Endothelial cell of umbilical vein (primary cell): Measurements from ENCODE around the gene SCAI. TPM values are rescaled to one million over a fixed set of nuclear protein-coding genes. Genes with fewer than 3 reads are reported as not detected.

Source experiments
- BruUV-seq: library from RNA; stranded (reverse); fragments of 400-500 nt; replicated peaks from 2 replicates; lab custom pipeline; 2021; lab: Mats Ljungman, UMichigan
- CTCF ChIA-PET: fragments of 300-600, 350-600 bp; sonication (Branson Sonifier 250); formaldehyde crosslinking; loops from one replicate; lab custom pipeline; 2021; ENCODE audit warnings: antibody characterized with exemption, inconsistent platforms; lab: Charles Lee
- POLR2A ChIA-PET: fragments of 300-600, 350-600 bp; sonication (Branson Sonifier 250); formaldehyde crosslinking; loops from one replicate; lab custom pipeline; 2021; ENCODE audit warnings: antibody characterized with exemption, inconsistent platforms; lab: Charles Lee
- DNase-seq: peaks from one replicate; pipeline ENCODE4 v3.0.0-alpha.2; 2011; ENCODE audit warnings: low read depth, low spot score
- FAIRE-seq: peaks from 2 replicates; lab custom pipeline; 2011; peaks lifted over from hg19 to GRCh38; lab: Jason Lieb, UNC
- H2AFZ ChIP-seq: 2 replicates; pipeline ENCODE4 v1.6.0; 2012; ENCODE audit warnings: low read depth, low read length, control low read depth, inconsistent platforms
- H3K27ac ChIP-seq: 2 replicates; pipeline ENCODE4 v1.5.1; 2011; ENCODE audit warnings: low read depth, mild to moderate bottlenecking, control low read depth, low read length, moderate library complexity; ENCODE audit not compliant: insufficient read depth
- H3K27me3 ChIP-seq, 2 experiments: 2 replicates each; pipeline versions ENCODE4 v1.6.0 to v1.6.1; 2011; ENCODE audit warnings: low read length in 2 of 2, mixed read lengths in 1 of 2; ENCODE audit not compliant: control insufficient read depth in 2 of 2, insufficient read depth in 2 of 2
- H3K36me3 ChIP-seq, 2 experiments: 2 replicates in 1 of 2; 3 replicates in 1 of 2; pipeline ENCODE4 v1.5.1; 2011; ENCODE audit warnings: low read length in 2 of 2, mild to moderate bottlenecking in 1 of 2, moderate library complexity in 1 of 2; ENCODE audit not compliant: control insufficient read depth in 2 of 2, insufficient read depth in 2 of 2; ENCODE audit errors: extremely low read depth in 1 of 2
- H3K4me1 ChIP-seq: 3 replicates; pipeline ENCODE4 v1.5.1; 2011; ENCODE audit warnings: mild to moderate bottlenecking, low read length; ENCODE audit not compliant: control insufficient read depth, insufficient read depth; ENCODE audit errors: extremely low read depth
- H3K4me2 ChIP-seq: 2 replicates; pipeline ENCODE4 v1.6.1; 2011; ENCODE audit warnings: low read length, control low read depth, mixed read lengths; ENCODE audit not compliant: insufficient read depth
- H3K4me3 ChIP-seq, 3 experiments: fragments of 200-600 bp in 1 of 3; sonication (generic), shearing (Covaris generic) in 1 of 3; replicated peaks in 1 of 3; 2 replicates each; pipeline ENCODE4 v1.5.1; 2011 to 2016; ENCODE audit warnings: control low read depth in 3 of 3, low read length in 3 of 3, mild to moderate bottlenecking in 2 of 3, inconsistent platforms in 1 of 3, low read depth in 1 of 3, moderate library complexity in 1 of 3; ENCODE audit not compliant: insufficient read depth in 1 of 3
- H3K79me2 ChIP-seq: 2 replicates; pipeline ENCODE4 v1.6.0; 2012; ENCODE audit warnings: low read length, inconsistent platforms; ENCODE audit not compliant: control insufficient read depth, insufficient read depth
- H3K9ac ChIP-seq: replicated peaks from 2 replicates; pipeline ENCODE3; 2011; ENCODE audit warnings: low read length, control low read depth; ENCODE audit not compliant: insufficient read depth; ENCODE audit errors: extremely low read depth
- H3K9me1 ChIP-seq: replicated peaks from 3 replicates; pipeline ENCODE4 v1.6.0; 2011; ENCODE audit warnings: mild to moderate bottlenecking, low read length; ENCODE audit not compliant: control insufficient read depth, insufficient read depth; ENCODE audit errors: extremely low read depth
- H3K9me3 ChIP-seq: replicated peaks from 2 replicates; pipeline ENCODE4 v1.5.1; 2012; ENCODE audit warnings: low read length, inconsistent platforms; ENCODE audit not compliant: control insufficient read depth, insufficient read depth
- H4K20me1 ChIP-seq: replicated peaks from 2 replicates; pipeline ENCODE3; 2011; ENCODE audit warnings: mild to moderate bottlenecking, low read length; ENCODE audit not compliant: control insufficient read depth, insufficient read depth; ENCODE audit errors: extremely low read depth
- CTCF ChIP-seq, 2 donors: IDR thresholded peaks; 1 replicate in 1 of 2; 2 replicates in 1 of 2; pipeline ENCODE4 v1.5.1; 2011; ENCODE audit warnings: low read length in 2 of 2, mild to moderate bottlenecking in 2 of 2, moderate library complexity in 2 of 2, control low read depth in 1 of 2, inconsistent platforms in 1 of 2, low read depth in 1 of 2; ENCODE audit not compliant: insufficient read depth in 1 of 2; ENCODE audit errors: extremely low read depth in 1 of 2
- EZH2 ChIP-seq: IDR thresholded peaks from 2 replicates; pipeline ENCODE4 v1.6.1; 2012; ENCODE audit warnings: borderline replicate concordance, low read depth, mild to moderate bottlenecking, moderate library complexity, low read length, inconsistent platforms; ENCODE audit not compliant: severe bottlenecking
- FOS ChIP-seq: IDR thresholded peaks from 2 replicates; pipeline ENCODE4 v1.6.1; 2011; ENCODE audit warnings: mild to moderate bottlenecking, low read length, moderate library complexity, borderline replicate concordance; ENCODE audit not compliant: insufficient read depth
- GATA2 ChIP-seq: IDR thresholded peaks from 2 replicates; pipeline ENCODE4 v1.7.0; 2011; ENCODE audit warnings: low read depth, mild to moderate bottlenecking, moderate library complexity, mixed read lengths, low read length; ENCODE audit not compliant: insufficient read length, insufficient read depth
- JUN ChIP-seq: IDR thresholded peaks from 2 replicates; pipeline ENCODE4 v1.6.1; 2011; ENCODE audit warnings: borderline replicate concordance, low read depth; ENCODE audit not compliant: insufficient read length, insufficient read depth
- MAX ChIP-seq: IDR thresholded peaks from 2 replicates; pipeline ENCODE4 v1.6.1; 2011; ENCODE audit not compliant: insufficient read depth, insufficient read length
- MYC ChIP-seq: IDR thresholded peaks from one replicate; pipeline ENCODE4 v1.6.1; 2011; ENCODE audit warnings: mild to moderate bottlenecking, low read depth, low read length
- POLR2A ChIP-seq: IDR thresholded peaks from 2 replicates; pipeline ENCODE4 v1.6.1; 2012; ENCODE audit warnings: low read depth, mild to moderate bottlenecking, control low read depth, low read length
- POLR2AphosphoS5 ChIP-seq: IDR thresholded peaks from 2 replicates; pipeline ENCODE4 v1.6.1; 2012; ENCODE audit warnings: low read depth, mild to moderate bottlenecking, control low read depth, low read length, moderate library complexity; ENCODE audit not compliant: insufficient read depth
- dilution Hi-C: fragments of 300-500 bp; cut with MboI; formaldehyde crosslinking; loops from one replicate; pipeline ENCODE4 v1.15.0; 2019; ENCODE audit warnings: low sequenced_read_pairs; ENCODE audit not compliant: extremely low pct_ligation_motif_present
- intact Hi-C: fragments of 100-400 bp; cut with micrococcal nuclease; formaldehyde crosslinking; loops from one replicate; pipeline ENCODE4 v1.10.0; 2022
- polyA plus RNA-seq, 4 experiments: library from polyadenylated mRNA; depleted of rRNA in 3 of 4; stranded (reverse) in 3 of 4; unstranded in 1 of 4; fragments of >200 nt; gene quantifications; 2 replicates each; pipeline versions ENCODE4 v1.2.1 to v1.2.3, GENCODE V29; 2011 to 2012; ENCODE audit warnings: missing spikeins in 1 of 4
- total RNA-seq: library from RNA; stranded (reverse); gene quantifications from 2 replicates; pipeline ENCODE4 v1.2.3, GENCODE V29; 2021

Gene SCAI
- total and polyA plus RNA-seq, 2 donors (not counting 3 experiments of a cell fraction or from before 2014, with no cell fraction given), result 2.0 to 9.3 TPM

- H3K4me3 ChIP-seq, result no peak overlapping the region
- H3K9me3 ChIP-seq, result no peaks in the 10 kb centered on the region
- H3K27ac ChIP-seq, result peak overlapping the region; percentile 65
- peaks cover 18% of the 10 kb centered on the region for H3K4me1 ChIP-seq
- CTCF ChIA-PET, result interaction anchor here (1.0 to 1.2 kb wide), 3 partner anchors 10 to 41 kb away, joined by 3 to 4 read pairs (median 3); no protein-coding TSS in a partner anchor
- TF ChIP-seq GATA2, result no peak
- peak; percentile 80 for TF ChIP-seq JUN
- TF ChIP-seq FOS, result peak; percentile 57
- TF ChIP-seq CTCF (IDR thresholded peaks at IDR 0.05; ENCODE audit: extremely low read depth in 1 of 2, insufficient read depth in 1 of 2, low read depth in 1 of 2, low read length in 2 of 2), result no peak
- H4K20me1 ChIP-seq, result no peaks in the 10 kb centered on the region
- H3K9me1 ChIP-seq, result no peaks in the 10 kb centered on the region
- peak overlapping the region; percentile 72 for H3K4me2 ChIP-seq
- BruUV-seq, result no TSS peak
- POLR2A ChIA-PET, result no interaction called here
- H3K9ac ChIP-seq, result no peak overlapping the region
- H3K36me3 ChIP-seq, result peaks cover 0 to 2% of the 10 kb centered on the region in 2 experiments
- H3K79me2 ChIP-seq, result no peaks in the 10 kb centered on the region
- no peaks in the 10 kb centered on the region for H3K27me3 ChIP-seq
- dilution Hi-C loops, result no loop called here
- peak; percentile 84 for FAIRE-seq
- DNase-seq, result peak; percentile 78
- H2AFZ ChIP-seq, result no peak overlapping the region
- intact Hi-C loops, result no loop called here
Observed at GRCh38 chr9:124934290-124934689, 209.0 kb downstream of the SCAI start.

GRCh38 chr9:124932333-124932732 is 211.0 kb downstream of the SCAI start:
- no peaks in the 10 kb centered on the region for H3K9me1 ChIP-seq
- H3K27me3 ChIP-seq, result no peaks in the 10 kb centered on the region
- peaks cover 20% of the 10 kb centered on the region for H3K4me1 ChIP-seq
- no peak overlapping the region for H2AFZ ChIP-seq
- H4K20me1 ChIP-seq, result no peaks in the 10 kb centered on the region
- TF ChIP-seq MYC, result no peak
- no peak for TF ChIP-seq GATA2
- TF ChIP-seq POLR2AphosphoS5, result no peak
- no peak for TF ChIP-seq MAX
- no peak for TF ChIP-seq CTCF (IDR thresholded peaks at IDR 0.05; ENCODE audit: extremely low read depth in 1 of 2, insufficient read depth in 1 of 2, low read depth in 1 of 2, low read length in 2 of 2)
- TF ChIP-seq POLR2A, result no peak
- no peak for TF ChIP-seq FOS
- no peak for TF ChIP-seq JUN
- no peak for TF ChIP-seq EZH2
- no peak overlapping the region for H3K4me3 ChIP-seq
- CTCF ChIA-PET, result interaction anchor here (2.2 kb wide), 1 partner anchor 211 kb away, joined by 7 read pairs; the partner anchor contains the start of gene SCAI
- DNase-seq (no peak), FAIRE-seq (no peak)
- BruUV-seq, result no TSS peak
- peaks cover 0 to 12% of the 10 kb centered on the region in 2 experiments for H3K36me3 ChIP-seq
- no peak overlapping the region for H3K27ac ChIP-seq
- POLR2A ChIA-PET, result interaction anchor here (1.5 kb wide), 1 partner anchor 70 kb away, joined by 3 read pairs; the partner anchor contains the start of gene ARPC5L
- no peak overlapping the region for H3K9ac ChIP-seq
- no peaks in the 10 kb centered on the region for H3K9me3 ChIP-seq
- dilution Hi-C loops (no loop called here), intact Hi-C loops (no loop called here)
- H3K79me2 ChIP-seq, result no peaks in the 10 kb centered on the region
- H3K4me2 ChIP-seq, result no peak overlapping the region
